ENCODE results near the gene ZNF567.
"Not testable (repeated sequence)": the region's sequence is repeated elsewhere in the genome, so short reads cannot be mapped to it uniquely, and the experiment has no call there.

The ZNF567 gene

DNA sequence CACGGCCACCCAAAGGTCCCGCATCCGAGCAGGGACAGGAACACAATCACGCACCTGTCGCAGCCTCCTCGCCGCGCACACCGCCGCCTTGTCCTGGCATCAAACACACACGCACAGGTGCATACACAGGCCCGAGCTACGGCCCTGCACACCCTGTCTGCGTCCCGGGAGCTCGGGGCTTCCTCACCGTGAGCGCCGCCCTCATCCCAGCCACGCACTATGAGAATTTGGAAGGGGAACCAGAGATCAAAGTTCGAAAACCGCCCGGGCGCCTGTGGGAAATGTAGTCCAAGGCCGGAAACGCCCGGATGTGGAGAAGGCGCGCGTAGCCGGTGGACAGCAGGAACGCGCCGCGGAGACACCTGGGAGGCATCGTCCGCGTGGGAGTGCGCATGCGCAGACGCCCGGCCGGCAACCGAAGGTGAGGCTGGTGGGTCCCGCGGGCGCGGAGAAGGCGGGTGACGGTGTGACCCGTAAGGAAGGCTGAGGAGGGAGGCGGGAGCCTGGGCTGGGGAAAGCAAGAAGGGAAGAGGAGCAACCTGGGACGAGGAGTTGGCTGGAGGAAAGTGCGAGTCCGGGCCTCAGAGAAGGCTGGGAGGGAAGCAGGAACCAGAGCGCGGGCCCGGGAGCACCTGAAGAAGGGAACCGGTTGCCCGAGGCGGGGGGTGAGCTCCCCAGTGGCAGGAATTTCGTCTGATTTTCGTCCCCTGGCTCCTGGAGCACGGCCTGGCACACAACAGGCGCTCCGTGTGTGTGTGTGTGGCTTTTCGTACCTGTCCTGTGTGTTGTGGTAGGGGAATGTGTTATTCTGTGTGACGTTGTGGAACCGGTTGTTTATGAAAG lies at the start of gene ZNF567:
ZNF567 (plus strand) TSS at position 399 of the 843 bp plus-strand sequence. CDS start 7,256 bp downstream, outside the sequence.
- peak; percentile 93 to 98 (median 96) for DNase-seq (ENCODE audit: low read depth in 3 of 3, low spot score in 1 of 3)

DNA sequence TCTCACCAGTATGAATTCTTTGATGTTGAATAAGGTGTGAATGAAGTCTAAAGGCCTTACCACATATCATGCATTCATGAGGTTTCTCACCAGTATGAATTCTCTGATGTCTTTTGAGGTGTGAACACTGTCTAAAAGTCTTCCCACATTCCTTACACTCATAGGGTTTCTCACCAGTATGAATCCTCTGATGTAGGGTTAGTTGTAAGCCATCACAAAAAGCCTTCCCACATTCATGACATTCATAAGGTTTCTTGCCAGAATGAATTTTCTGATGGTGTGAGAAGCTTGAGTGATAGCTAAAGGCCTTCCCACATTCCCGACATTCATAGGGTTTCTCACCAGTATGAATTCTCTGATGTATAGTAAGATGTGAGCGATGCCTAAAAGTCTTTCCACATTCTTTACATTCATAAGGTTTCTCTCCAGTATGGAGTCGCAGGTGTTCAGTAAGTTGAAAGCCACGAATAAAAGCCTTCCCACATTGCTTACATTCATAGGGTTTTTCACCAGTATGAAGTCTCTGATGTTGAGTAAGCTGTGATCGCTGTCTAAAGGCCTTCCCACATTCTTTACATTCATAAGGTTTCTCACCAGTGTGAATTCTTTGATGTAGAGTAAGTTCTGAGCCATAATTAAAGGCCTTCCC lies 48.4 kb upstream of the ZNF567 start:
- no peak for DNase-seq (ENCODE audit: low read depth in 3 of 3, low spot score in 1 of 3)

DNA sequence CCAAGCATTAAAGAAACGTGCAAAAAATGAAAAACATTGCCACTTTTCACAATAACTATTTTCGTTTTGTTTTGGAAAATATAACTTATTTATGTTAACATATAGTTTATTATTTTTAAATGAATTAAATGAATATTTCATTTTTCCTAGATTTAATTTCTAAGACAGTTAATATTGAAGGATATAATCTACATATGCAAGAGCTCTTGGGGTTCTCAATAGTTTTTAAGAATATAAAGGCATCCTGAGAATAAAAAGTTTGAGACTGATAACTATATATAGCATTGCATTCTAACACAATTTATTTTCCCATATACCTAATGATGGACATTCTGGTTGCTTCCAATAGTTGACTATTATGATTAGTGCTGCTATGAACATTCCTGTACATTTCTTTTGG lies 40.7 kb upstream of the ZNF567 start:
- DNase-seq (ENCODE audit: low read depth in 3 of 3, low spot score in 1 of 3): no peak

DNA sequence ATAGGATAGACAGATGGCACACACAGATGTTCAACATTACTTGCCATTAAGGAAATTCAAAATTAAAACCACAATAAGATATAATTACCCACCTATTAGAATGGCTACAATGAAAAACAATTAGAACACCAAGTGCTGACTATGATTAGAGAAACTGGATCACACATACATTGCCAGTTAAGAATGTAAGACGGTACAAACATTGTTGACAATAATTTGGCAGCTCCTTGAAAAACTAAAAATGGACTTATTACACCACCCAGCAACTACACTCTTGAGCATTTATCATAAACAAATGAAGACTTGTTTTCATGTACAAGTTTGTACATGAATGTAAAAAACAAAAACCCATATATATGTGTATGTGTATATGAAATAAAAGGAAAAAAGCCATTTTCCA lies 34.5 kb upstream of the ZNF567 start:
- DNase-seq (ENCODE audit: low read depth in 3 of 3, low spot score in 1 of 3): no peak

DNA sequence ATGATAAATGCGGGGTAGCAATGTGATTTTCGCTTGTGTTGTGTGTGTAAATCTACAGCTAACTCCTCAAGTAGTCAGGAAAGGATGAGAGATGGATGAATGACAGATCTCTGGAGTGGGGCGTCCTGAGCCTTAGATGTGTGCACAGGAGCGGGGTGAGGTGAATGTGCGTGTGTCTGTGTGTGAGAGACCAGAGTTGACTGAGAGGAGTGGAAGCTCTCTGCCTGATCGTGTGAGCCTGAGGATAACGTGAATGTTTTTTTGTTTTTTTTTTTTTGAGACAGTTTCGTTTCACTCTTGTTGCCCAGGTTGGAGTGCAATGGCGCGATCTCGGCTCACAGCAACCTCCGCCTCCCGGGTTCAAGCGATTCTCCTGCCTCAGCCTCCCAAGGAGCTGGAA lies 21.6 kb upstream of the ZNF567 start:
- no peak for DNase-seq (ENCODE audit: low read depth in 3 of 3, low spot score in 1 of 3)

DNA sequence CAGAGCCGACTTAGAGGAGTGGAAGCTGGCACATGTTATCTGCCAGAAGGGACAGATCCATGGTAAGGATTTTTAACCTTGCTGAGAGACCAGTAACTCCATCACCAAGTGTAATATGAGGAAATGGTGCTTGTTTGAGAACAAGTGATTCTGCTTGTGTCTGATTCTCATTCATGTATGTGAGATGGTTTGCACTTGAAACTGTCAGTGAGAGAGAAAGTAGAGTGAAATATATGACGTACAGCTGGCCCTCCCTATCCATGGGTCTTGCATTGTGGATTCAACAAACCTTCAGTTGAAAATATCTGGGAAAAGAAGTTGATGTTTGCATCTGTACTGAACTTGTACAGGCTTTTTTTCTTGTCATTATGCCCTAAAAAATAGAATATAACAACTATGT lies 18.8 kb upstream of the ZNF567 start:
- DNase-seq (ENCODE audit: low read depth in 3 of 3, low spot score in 1 of 3): no peak

DNA sequence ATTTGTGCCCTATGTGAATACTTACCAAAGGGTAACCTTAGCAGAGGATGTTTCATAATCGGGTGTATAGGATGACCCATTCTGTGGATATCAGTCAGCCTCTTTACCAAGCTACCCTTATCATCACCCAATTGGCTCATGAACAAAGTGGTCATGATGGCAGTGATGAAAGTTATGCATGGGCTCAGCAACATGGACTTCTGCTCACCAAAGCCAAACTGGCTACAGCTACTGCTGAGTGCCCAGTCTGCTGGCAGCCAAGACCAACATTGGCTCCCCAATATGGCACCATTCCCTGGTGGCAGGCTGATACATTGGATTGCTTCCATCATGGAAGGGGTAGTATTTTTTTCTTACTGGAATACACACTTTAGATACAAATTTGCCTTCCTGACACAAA lies 15.0 kb upstream of the ZNF567 start:
- DNase-seq (ENCODE audit: low read depth in 3 of 3, low spot score in 1 of 3): no peak

DNA sequence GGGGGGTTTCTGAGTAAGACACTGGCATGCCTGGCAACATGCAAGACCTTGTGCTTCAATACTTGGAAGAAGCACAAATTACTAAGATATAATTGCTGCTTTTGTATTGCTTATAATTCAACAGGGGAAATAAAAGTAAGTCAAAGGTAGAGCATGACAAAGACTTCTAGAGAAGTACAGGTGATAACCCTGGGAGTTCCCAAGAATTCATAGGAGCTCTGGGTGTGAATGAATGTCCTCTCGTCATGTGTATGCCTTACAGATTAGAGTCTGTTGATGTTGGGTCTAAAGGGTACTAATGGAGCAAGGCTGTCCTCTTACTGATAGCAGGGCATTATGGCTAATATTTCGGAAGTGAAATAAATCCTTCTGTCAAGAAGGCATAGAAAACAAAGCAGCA lies 13.2 kb upstream of the ZNF567 start:
- no peak for DNase-seq (ENCODE audit: low read depth in 3 of 3, low spot score in 1 of 3)

DNA sequence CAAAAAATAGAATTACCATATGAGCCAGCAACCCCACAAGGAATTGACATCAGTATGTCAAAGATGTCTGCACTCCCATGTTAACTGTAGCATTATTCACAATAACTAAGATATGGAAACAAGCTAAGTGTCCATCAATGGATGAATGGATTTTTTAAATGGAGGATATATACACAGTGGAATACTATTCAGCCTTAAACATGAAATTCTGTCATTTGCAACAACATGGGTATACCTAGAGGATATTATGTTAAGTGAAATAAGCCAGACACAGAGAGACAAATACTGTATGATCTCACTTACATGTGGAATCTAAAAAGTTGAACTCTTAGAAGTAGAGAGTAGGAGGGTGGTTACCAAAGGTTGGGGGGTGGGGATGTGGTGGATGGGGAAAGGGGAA lies 8.0 kb upstream of the ZNF567 start:
- DNase-seq (ENCODE audit: low read depth in 3 of 3, low spot score in 1 of 3): no peak

DNA sequence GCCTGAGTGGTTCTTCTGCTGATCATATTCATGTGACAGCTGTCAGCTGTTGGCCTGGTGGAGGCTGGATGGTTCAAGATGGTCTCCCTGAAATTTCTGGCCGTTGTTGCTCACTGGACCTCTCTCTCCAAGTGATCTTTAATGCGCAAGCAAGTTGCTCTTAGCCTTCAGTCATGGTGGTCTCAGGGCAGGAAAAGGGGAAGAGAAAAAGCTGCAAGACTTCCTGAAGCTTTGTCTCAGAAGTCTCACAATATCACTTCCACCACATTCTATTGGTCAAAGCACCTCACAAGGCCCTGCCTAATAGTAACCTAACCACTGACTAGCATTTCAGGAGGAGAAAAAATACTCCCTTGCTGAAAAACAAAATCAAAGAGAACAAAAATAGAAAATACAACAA lies 1.6 kb upstream of the ZNF567 start:
- DNase-seq (ENCODE audit: low read depth in 3 of 3, low spot score in 1 of 3): no peak

DNA sequence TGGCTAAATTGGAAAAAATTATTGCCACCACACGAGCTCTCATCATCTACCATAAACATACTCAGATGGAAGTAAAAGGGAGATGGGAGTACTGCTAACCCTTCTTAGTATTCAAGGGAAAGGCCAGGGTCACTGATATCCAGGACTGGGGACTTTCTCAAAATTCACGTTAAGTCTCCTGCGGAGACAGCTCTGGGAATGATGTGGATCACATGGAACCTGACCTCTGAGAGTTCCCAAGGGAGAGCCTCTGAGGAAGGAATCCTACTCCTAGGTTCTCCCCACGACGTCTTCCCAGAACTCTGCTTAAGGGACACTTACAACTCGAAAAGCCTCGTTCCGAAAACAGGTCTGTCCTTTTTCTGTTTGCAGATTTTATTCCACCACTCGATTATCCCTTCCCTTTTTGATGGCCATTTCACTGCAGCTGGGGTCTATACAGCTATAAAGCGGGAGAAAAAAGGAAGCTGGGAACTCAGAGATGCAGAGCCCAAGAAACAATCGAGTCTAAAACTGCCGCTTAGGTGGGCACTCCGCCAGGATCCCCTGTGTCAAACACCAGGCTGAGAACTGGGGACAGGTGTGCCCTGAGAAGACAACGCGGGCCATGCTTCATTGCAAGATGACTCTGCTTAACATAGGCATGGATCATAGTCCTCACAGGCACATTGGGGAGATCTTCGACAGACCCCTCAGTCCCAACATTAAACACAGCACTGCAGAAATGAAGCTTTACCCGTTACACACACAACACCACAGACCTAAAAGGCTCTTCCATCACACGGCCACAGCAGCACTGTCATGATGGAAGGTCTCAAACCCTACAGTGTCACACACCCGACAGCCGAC lies 823 bp upstream of the ZNF567 start:
- DNase-seq (ENCODE audit: low read depth in 3 of 3, low spot score in 1 of 3): no peak

DNA sequence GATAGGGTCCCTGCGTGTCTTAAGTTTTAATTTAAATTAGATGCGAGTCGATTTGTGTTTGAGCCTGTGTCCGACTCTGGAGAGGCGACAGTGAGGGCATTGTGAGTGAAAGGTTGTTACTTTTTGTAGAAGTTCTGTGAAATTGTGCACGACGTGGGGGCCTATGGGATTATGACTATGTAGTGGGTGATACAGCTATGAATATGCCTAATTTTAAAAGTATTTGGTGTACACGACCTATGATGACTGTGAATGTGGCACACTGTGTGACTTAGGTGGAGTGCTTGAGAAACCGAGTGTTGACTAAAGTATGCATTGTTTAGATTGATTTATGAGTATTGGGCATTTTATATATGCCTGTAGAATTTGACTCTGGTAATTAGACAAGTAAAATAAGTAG lies 646 bp downstream of the ZNF567 start:
- no peak for DNase-seq (ENCODE audit: low read depth in 3 of 3, low spot score in 1 of 3)

DNA sequence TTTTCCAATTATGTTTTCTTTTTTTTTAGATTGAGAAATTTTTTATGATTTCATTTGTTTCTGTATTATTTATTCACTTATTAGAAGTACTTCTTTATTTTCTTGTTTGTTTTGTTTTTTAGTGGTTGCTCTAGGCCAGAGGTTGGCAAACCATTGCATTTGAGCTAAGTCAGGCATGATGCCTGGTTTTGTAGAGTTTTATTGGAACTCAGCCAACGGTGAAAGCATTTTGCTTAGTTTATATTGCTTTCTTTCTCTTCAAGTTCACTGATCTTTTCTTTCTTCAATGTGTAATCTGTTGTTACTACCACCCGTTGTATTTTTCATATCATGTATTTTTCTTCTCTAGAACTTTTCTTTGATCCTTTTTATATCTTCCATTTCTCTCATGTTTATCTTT lies 19.7 kb downstream of the ZNF567 start:
- DNase-seq (ENCODE audit: low read depth in 3 of 3, low spot score in 1 of 3): no peak

DNA sequence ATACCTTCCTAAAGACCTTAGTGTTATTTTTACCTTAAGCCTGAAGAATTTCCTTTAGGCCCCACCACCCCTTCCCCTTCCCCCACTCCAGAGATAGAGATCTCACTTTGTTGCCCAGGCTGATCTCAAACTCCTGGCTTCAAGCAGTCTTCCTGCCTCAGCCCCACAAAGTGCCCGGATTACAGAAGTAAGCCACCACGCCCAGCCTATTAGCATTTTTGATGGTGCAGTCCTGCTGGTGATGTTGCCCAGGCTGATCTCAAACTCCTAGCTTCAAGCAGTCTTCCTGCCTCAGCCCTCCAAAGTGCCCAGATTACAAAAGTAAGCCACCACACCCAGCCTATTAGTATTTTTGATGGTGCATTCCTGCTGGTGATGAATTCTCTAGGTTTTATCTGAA lies 22.0 kb downstream of the ZNF567 start:
- DNase-seq (ENCODE audit: low read depth in 3 of 3, low spot score in 1 of 3): no peak

DNA sequence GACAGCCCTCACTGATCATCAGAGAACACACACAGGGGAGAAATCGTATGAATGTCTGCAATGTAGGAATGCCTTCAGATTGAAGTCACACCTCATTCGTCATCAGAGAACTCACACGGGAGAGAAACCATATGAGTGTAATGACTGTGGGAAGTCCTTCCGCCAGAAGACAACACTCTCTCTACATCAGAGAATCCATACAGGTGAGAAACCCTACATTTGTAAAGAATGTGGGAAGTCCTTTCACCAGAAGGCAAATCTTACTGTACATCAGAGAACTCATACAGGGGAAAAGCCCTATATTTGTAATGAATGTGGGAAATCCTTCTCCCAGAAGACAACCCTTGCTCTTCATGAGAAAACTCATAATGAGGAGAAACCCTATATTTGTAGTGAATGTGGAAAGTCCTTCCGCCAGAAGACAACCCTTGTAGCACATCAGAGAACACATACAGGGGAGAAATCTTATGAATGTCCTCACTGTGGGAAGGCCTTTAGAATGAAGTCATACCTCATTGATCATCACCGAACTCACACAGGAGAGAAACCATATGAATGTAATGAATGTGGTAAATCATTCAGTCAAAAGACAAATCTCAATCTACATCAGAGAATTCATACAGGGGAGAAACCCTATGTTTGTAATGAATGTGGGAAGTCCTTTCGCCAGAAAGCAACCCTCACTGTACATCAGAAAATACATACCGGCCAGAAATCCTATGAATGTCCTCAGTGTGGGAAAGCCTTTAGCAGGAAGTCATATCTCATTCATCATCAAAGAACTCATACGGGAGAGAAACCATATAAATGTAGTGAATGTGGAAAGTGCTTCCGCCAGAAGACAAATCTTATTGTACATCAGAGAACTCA lies 32.5 kb downstream of the ZNF567 start:
- no peak for DNase-seq (ENCODE audit: low read depth in 3 of 3, low spot score in 1 of 3)

DNA sequence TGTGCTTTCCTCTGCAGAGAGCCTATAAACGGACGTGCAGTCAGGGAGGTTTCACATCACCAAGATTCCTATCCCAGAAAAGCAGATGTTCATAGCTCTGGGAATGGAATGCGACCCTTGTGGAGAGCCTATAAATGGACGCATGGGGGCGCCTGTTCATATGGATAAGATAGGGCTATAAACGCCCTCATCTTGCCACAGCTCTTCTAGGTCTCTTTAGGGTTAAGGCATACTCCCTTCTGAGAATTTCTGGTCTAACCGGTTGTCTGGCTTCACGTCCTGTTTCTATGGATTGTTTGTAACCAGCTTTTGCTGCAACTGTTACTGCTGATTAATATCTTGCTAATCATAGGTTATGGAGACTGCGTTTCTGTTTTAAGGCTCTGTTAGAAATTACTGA lies 48.8 kb downstream of the ZNF567 start:
- not testable (repeated sequence) for DNase-seq (ENCODE audit: low read depth in 3 of 3, low spot score in 1 of 3)

DNA sequence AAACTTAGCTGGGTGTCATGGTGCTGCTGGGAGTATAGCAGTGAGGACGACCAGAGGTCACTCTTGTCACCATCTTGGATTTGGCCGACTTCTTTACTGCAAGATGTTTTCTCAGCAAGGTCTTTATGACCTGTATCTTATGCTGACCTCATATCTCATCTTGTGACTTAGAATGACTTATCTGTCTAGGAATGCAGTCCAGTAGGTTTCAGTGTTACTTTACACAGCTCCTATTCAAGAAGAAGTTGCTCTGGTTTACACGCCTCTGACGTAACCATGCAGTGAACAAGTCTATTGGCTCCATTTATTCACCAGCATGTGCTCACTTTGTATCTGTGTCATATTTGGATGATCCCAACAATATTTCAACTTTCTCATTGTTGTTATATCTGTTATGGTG lies 58.5 kb downstream of the ZNF567 start:
- no peak for DNase-seq (ENCODE audit: low read depth in 3 of 3, low spot score in 1 of 3)

DNA sequence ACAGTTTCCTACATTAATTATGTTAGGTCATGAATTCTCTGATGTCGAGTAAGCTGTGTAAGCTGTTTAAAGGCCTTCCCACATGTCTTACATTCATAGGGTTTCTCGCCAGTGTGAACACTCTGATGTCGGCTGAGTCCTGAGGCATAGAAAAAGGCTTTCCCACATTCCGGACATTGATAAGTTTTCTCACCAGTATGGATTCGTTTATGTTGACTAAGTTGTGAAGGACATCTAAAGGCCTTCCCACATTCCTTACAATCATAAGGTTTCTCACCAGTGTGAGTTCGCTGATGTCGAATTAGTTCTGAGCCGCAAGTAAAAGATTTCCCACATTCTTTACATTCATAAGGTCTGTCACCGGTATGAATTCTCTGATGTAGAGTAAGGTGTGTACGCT lies 60.3 kb downstream of the ZNF567 start:
- DNase-seq (ENCODE audit: low read depth in 3 of 3, low spot score in 1 of 3): no peak

DNA sequence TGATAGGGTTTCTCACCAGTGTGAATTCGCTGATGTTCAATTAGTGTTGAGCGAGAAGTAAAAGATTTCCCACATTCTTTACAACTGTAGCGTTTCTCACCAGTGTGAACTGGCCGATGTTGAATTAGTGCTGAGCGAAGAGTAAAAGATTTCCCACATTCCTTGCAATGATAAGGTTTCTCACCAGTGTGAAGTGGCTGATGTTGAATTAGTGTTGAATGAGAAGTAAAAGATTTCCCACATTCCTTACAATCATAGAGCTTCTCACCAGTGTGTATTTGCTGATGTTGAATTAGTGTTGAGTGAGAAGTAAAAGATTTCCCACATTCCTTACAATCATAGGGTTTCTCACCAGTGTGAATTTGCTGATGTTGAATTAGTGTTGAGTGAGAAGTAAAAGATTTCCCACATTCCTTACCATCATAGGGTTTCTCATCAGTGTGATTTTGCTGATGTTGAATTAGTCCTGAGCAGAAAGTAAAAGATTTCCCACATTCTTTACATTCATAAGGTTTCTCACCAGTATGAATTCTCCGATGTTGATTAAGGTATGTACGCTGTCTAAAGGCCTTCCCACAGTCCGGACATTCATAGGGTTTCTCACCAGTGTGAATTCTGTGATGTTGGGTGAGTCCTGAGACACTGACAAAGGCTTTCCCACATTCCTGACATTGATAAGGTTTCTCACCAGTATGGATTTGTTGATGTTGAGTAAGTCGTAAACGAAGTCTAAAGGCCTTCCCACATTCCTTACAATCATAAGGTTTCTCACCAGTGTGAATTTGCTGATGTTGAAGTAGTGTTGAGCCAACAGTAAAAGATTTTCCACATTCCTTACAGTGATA lies 61.2 kb downstream of the ZNF567 start:
- DNase-seq (ENCODE audit: low read depth in 3 of 3, low spot score in 1 of 3): no peak

DNA sequence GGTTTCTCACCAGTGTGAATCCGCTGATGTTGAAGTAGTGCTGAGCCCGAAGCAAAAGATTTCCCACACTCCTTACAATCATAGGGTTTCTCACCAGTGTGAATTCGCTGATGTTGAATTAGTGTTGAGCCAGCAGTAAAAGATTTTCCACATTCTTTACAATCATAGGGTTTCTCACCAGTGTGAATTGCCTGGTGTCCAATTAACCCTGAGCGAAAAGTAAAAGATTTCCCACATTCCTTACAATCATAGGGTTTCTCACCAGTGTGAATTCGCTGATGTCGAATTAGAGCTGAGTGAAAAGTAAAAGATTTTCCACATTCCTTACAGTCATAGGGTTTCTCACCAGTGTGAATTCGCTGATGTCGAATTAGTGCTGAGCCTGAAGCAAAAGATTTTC lies 62.2 kb downstream of the ZNF567 start:
- not testable (repeated sequence) for DNase-seq (ENCODE audit: low read depth in 3 of 3, low spot score in 1 of 3)
